GM12872 (cell line): ENCODE results near the gene GSK3A.

Experiments used
- CTCF ChIP-seq: IDR thresholded peaks from 3 replicates; pipeline ENCODE4 v1.5.1; 2011; ENCODE audit warnings: low read depth, mild to moderate bottlenecking, low read length, moderate library complexity; ENCODE audit not compliant: insufficient read depth

Gene GSK3A

DNA sequence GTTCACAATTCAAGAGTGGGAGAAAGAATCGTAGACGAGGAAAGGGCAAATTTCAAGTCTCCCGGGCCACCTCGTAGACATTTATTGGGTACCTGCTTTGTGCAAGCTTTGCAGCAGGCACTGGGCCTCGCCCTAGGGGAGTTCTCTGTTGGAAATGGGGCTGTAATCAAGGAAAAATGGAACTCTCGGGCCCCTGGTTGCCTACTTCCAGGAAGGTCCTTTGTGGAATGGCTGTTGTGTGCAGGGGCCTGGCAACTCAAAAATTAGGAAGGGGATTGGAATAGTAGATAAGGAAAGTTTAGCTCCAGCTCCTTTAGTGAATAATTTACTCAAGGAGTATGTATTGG is 21.7 kb downstream of the GSK3A start:
- TF ChIP-seq CTCF = no peak

- no peak for TF ChIP-seq CTCF
Observed at GRCh38 chr19:42219812-42220750, 22.3 kb downstream of the GSK3A start, which contains the start of gene ZNF526. Gene ZNF526, plus strand, starts transcription at chr19:42220312. Its CDS starts 4,092 bp downstream, at chr19:42224404.

DNA sequence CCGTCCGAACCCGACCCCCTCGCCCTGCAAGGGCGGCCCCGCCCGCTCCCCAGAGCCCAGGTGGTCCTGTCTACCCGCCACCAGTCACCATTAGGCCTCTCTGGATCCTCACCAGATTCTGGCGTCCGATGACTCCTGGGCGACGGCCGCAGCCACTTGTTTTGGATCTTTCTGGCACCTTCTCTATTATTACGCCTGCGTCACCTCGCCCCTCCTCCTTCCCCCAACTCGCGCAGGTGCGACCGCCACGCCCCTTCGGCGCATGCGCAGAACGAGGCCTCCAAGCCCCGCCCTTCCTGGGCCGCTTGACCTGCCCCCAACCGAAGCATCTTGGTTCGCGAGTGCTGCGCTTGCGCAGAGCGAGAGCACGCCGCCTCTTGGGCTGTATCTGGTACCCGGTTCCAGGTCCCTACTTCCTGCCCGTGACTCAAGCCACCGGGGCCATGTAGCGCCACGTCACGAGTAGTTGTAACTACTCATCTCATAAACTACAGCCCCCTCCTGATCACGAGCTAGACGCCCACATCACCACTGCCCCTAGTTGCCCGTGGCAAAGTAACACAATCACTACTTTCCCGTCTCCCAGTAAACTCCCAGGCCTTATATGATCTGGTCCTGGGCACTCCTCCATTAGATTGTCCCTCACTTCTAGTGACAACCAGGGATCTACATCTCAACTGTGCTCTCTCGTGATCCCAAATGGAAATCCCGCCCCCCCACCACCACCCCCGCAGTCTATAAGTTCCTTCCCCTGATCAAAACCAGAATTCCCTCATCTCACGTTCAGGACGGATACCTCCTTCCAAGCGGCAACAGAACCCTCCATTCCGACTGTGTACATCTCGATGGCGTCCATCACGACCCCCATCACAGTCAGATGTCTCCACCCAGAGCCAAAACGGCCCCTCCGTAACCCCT is 24.6 kb downstream of the GSK3A start, which contains the start of gene DEDD2:
Gene DEDD2 (minus strand): TSS at position 158 of the 918 bp plus-strand sequence. CDS start 670 bp downstream, outside the sequence.
- TF ChIP-seq CTCF = no peak

DNA sequence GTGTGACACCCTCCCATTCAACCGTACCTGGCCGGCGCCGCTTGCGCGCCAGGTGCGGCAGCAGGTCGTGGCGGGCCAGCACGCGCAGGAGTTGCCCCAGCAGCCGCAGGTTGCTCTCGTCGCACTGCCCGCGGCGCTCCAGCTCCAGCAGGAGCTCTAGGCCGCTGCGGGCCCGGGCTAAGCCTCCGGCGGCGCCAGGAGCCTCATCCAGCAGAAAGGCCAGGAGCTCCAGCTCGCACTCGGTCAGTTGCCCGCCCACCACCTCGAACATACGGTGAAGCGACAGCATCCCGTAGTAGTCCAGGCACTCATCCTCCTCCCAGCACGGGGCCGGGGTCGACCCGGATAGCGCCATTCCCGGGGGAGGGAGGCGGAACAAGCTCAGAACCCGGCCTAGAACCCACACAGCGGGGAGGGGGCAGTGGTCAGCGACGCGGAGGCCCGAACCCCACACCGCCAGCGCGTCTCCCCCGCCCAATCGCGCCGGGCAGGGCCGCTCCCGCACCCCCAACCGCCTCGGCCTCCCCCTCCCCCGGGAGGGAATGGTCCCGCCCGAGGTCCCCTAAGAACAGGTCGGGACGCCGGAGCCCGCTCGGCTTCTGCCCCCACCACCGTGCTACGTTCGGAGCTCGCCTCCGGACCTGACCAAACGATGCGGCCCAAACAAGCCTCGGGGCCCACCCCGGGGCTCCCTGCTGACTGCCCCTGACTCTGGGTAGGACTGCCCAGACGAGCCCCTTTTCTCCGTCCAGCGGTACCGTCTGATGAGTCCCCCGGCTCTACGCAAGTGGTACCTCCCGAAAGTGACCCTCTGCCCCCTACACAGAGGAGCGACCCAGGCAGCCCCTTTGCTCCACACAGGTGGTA is 25.5 kb downstream of the GSK3A start:
- no peak for TF ChIP-seq CTCF

DNA sequence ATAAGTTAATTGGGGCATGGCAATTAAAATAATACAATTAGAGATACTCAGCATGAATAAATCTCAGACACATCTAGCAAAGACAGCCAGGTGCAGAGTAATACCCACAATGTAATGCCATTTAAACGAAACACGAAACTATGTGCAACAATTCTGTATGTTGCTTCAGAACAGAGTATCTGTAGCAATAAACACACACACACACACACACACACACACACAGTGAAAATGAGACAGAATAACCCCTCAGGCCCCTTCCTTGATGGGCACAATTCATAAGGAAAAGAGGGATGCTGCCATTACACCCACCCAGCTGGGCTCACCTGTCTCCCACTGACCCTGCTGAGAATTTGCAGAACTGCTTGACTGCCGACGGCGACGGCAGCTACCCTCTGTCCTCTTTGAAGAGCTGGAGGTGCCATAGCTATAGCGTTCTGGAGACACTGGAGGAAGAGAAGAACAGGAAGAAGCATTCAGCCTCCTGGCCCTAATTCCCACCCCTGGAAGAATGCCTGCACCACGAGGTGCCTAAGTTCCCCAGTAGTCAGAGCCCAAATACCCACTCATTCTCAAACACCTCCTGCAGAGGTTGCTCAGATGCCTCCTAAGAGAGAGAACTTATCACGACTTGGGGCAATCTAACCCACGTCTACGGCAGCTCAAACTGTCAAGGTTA is 27.5 kb downstream of the GSK3A start:
- TF ChIP-seq CTCF = no peak

DNA sequence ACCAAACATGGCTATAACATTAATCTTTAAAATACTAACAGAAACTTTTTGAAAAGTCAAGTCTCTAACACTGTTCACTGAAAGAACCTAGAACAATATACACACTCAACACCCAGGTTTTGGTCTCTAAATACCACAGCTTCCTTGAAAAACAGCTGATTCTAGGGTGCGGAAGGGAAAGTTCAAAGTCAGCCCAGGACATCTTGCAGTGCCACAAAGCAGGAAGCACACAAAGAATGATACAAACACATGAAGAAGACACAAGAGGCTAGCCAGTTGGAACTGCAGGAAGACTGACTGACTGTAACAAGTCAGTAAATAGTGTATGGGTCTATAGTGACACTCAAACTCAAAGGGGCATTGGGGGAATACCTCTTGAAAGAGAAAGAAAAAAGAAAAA is 29.5 kb downstream of the GSK3A start:
- TF ChIP-seq CTCF = no peak
